Stimulated activated CD4-positive, alpha-beta T cell treated with anti-CD3 and anti-CD28 coated beads, Interleukin-2, amount 100 ng/mL, for 4 hours (primary cell): ENCODE results near the gene GAMT.

ENCODE experiments used
- DNase-seq: peaks from one replicate; pipeline ENCODE4 v3.0.0-alpha.2; 2020; ENCODE audit warnings: low read depth

Gene GAMT

GRCh38 chr19:1365319-1366269 is 35.7 kb downstream of the GAMT start:
- DNase-seq, result no peak

GRCh38 chr19:1364070-1364704 is 37.2 kb downstream of the GAMT start:
- no peak for DNase-seq

- DNase-seq, result no peak
Observed at GRCh38 chr19:1363599-1363998, 37.7 kb downstream of the GAMT start.

- DNase-seq, result no peak
Observed at GRCh38 chr19:1362387-1363257, 38.7 kb downstream of the GAMT start.

- no peak for DNase-seq
Observed at GRCh38 chr19:1361601-1362386, 39.5 kb downstream of the GAMT start.

GRCh38 chr19:1360818-1361461 is 40.4 kb downstream of the GAMT start:
- DNase-seq, result no peak

- DNase-seq, result no peak
Observed at GRCh38 chr19:1360126-1360817, 41.1 kb downstream of the GAMT start.

- DNase-seq, result no peak
Observed at GRCh38 chr19:1357531-1358109, 43.7 kb downstream of the GAMT start.

- DNase-seq, result no peak
Observed at GRCh38 chr19:1356508-1356865, 44.9 kb downstream of the GAMT start.

GRCh38 chr19:1355568-1356507 is 45.5 kb downstream of the GAMT start:
- no peak for DNase-seq

GRCh38 chr19:1354970-1355567 is 46.3 kb downstream of the GAMT start:
- no peak for DNase-seq

GRCh38 chr19:1353144-1353543 is 48.2 kb downstream of the GAMT start:
- DNase-seq, result no peak

- DNase-seq, result no peak
Observed at GRCh38 chr19:1351381-1351851, 49.9 kb downstream of the GAMT start.

- no peak for DNase-seq
Observed at GRCh38 chr19:1350867-1351266, 50.5 kb downstream of the GAMT start.

- DNase-seq, result no peak
Observed at GRCh38 chr19:1349211-1349610, 52.1 kb downstream of the GAMT start.
